Measurements from ENCODE around the gene ZNF543.
"Not testable (repeated sequence)": the region's sequence is repeated elsewhere in the genome, so short reads cannot be mapped to it uniquely, and the experiment has no call there.

ZNF543 gene

DNA sequence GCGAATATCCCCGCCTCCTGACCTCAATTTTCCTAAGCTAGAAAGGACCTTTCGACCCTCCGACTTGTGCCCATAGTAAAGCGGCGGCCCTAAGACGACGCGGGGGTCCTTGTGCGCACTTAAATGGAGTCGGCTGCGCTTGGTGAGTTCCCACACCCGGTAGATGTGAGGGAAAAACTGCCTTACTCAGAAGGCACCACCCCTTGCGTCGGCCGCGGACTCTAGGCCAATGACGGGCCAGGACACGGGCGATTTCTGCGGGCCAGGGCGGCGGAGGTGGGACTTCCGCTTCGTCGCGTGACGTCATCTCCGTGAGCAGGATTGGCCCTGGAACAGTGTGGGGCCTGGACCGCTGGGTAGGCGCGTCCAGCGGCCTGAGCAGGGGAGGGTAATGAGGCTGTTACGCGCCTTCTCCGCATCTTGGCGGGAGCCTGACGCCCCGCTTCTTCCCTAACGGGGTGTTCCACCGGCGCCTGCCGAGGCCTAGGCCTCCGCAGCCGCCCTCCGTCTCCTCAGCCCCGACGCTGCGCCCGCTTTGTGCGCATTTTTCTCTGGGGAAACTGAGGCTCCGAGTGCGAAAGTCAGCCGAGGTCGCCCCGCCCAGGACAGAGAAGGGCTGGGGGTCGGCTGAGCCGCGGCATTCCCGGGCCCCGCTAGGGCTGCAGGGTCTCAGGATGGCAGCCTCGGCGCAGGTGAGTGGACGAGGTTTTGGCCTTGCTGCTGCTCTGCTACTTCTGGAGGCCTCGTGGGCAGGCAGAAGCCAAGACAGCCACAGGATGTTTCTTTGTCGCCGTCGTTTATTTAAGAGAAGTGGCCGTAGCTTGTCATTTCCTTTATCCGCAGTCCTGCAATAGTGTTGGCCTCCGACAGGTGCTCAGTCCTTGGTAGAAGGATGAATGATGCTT is at the start of gene ZNF543:
ZNF543 (plus strand) TSS at position 293 of the 905 bp plus-strand sequence; CDS start at position 675, 382 bp downstream.
- peak; percentile 91 for DNase-seq

GRCh38 chr19:57271280-57271679 is 49.0 kb upstream of the ZNF543 start:
- no peak for DNase-seq

GRCh38 chr19:57273014-57273413 is 47.3 kb upstream of the ZNF543 start:
- no peak for DNase-seq

DNA sequence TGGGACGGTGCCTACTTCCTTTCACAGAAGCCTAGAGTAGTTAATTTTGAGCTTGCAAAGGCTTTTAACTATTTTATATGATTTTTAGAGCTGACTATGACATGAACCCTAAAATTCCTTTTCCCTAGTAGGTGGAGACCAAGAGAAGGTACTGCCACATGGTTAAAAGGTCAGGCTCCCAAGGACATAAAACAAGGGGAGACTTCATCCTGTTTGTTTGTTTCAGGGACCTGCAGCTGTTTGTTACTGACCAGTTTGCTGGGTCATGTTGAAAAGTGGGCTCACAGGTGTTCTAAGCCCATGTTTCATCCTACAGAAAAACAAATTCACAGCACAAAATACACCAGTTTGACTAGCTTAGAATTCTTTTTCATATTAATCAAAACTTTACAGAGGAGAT is 43.8 kb upstream of the ZNF543 start:
- DNase-seq, result no peak

DNA sequence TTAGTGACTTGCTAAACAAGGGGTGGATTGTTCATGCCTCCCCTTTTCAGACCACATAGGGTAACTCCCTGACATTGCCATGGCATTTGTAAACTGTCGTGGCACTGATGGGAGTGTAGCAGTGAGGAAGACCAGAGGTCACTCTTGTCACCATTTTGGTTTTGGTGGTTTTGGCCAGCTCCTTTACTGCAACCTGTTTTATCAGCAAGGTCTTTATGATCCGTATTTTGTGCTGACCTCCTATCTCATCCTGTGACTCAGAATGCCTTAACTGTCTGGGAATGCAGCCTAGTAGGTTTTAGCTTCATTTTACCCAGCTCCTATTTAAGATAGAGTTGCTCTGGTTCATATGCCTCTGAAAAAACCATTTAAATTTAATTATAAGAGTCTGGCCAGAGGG is 41.8 kb upstream of the ZNF543 start:
- not testable (repeated sequence) for DNase-seq

GRCh38 chr19:57279418-57280164 is 40.7 kb upstream of the ZNF543 start:
- peak; percentile 71 for DNase-seq

DNA sequence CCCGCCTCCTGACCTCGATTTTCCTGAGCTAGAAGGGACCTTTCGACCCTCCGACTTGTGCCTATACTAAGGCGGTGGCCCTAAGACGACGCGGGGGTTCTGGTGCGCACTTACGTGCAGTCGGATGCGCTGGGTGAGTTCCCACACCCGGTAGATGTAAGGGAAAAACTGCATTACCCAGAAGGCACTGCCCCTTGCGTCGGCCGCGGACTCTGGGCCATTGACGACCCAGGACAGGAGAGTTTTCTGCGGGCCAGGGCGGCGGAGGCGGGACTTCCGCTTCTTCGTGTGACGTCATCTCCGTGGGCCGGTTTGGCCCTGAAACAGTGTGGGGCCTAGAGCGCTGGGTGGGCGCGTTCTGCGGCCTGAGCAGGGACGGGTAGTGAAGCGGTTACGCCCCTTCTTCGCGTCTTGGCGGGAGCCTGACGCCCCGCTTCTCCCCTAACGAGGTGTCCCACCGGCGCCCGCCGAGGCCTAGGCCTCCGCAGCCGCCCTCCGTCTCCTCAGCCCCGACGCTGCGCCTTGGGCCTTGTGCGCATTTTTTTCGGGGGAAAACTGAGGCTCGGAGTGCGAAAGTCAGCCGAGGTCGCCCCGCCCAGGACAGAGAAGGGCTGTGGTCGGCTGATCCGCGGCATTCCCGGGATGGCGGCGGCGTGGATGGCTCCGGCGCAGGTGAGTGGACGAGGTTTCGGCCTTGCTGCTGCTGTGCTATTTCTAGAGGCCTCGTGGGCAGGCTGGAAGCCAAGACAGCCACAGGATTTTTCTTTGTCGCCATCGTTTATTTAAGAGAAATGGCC is 39.9 kb upstream of the ZNF543 start, which contains the start of gene ZNF460:
ZNF460 (plus strand) TSS at position 321 of the 797 bp plus-strand sequence; CDS start at position 643, 322 bp downstream.
- DNase-seq, result peak; percentile 94

DNA sequence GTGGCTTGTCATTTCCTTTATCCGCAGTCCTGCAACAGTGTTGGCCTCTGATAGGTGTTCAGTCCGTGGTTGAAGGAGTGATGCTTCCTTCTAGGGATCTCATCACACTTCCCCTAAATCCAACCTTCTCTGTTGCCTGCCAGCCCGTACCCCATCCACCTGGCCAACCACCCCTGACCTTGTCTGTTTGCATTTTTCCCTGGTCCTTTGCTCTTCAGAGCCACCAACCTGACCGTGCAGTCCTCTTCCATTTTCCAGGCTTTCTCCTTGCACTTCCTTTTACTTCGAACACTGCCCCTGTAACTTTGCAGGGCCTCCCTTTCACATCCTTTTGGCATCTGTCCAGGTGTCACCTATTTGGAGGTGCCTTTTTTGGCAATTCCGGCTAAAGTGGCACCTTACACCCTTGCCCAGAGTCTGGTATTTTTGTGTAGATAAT is 39.3 kb upstream of the ZNF543 start:
- no peak for DNase-seq

- DNase-seq, result no peak
Measured at GRCh38 chr19:57282011-57282643, 38.1 kb upstream of the ZNF543 start.

DNA sequence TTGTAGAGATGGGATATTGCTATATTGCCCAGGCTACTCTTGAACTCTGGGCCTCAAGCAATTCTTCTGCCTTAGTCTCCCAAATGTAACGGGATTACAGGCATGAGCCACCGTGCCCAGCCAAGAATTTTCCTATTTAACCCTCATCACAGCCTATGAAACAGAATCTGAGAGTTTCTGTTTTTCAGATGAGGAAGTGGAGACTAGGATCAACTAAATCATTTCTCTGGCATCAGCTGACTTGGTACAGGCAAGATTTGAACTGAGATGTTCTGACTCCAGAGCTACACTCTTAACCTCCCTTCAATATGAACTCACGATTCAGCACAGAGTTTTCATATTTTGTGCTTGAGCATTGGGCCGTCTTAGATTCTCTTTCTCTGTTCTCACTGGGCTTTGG is 31.9 kb upstream of the ZNF543 start:
- DNase-seq, result no peak

GRCh38 chr19:57290970-57291369 is 29.3 kb upstream of the ZNF543 start:
- no peak for DNase-seq

- DNase-seq, result no peak
Measured at GRCh38 chr19:57292547-57292946, 27.7 kb upstream of the ZNF543 start.

DNA sequence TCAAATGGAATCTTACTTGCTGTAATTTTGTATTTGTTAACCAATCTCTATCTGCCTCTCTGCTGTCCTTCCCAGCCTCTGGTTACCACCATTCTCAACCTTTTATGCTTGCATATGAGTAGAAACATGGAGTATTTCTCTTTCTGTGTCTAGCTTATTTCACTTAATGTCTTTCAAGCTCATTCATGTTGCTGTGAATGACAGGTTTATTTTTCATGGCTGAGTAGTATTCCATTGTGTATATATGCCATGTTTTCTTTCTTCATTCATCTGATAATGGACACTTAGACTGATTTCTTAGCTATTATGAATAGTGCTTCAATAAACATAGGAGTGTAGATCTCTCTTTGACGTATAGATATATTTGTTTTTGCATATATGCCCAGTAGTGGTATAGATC is 26.6 kb upstream of the ZNF543 start:
- DNase-seq, result no peak

DNA sequence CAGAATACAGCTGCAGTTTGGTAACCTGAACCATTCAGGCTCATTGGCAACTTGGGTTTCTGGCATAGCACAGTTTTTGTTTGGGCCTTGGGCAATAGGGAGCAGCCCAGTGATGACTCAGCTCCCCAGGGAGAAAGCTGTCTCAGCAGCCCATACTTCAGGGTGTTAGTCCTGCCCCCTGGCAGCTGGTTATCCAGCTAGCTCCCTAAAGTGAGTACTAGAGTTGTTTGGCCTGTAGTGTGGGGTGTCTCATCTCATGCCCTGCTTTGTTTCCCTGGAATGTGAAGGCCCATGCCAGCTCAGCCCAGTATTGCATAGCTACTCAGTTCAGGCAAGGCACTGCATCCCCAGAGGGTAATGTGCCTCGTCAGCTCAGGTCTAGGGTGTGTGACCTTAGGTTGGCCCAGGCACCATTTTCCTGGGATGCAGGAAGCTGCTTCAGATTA is 18.2 kb upstream of the ZNF543 start:
- no peak for DNase-seq

DNA sequence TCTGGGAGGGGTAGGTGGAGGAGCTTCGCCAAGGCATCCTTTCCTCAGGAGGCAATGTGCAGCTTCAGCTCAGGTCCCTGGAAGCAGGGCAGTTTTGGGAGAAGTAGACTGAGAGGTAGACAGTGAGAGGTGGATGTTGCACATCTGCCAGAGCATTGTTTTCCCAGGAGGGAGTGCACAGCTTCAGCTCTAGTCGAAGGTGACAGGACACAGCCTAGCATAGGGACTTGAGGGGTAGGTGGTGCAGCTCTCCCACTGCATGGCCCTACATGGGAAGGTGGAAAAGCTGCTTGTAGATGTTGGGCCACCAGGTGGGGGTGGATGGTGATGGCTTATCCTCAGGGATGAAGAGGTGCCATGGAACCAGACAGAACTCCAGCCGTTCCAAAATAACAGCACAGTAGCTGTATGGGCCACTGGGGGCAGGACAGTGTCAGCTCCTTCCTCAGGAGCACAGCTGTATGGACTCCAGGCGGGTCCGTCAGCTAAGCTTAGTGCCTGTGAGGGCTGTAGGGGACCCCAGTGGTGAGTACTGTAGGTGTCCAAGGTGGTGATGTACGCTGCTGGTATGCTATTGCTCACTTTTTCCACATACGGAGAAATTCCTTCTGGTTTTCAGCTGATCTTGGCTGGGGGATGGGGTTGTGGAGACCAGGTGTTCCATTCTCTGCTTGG is 17.4 kb upstream of the ZNF543 start:
- DNase-seq, result no peak

GRCh38 chr19:57305056-57305455 is 15.2 kb upstream of the ZNF543 start:
- no peak for DNase-seq

- no peak for DNase-seq
Measured at GRCh38 chr19:57308514-57308913, 11.8 kb upstream of the ZNF543 start.

- no peak for DNase-seq
Measured at GRCh38 chr19:57310792-57311191, 9.5 kb upstream of the ZNF543 start.

GRCh38 chr19:57314146-57314545 is 6.1 kb upstream of the ZNF543 start:
- DNase-seq, result no peak

- DNase-seq, result no peak
Measured at GRCh38 chr19:57317503-57317902, 2.8 kb upstream of the ZNF543 start.

DNA sequence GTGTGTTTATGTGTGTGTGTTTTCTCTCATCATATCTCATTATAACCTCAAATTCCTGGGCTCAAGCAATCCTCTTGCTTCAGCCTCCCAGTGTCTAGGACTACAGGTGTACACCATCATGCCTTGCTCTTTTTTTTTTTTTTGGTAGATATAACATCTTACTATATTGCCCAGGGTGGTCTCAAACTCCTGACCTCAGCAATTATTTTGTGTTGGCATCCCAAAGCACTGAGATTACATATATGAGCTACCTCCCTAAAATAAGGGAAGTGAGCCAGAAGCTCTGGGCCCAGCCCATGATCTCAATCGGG is 448 bp upstream of the ZNF543 start:
- DNase-seq, result no peak

DNA sequence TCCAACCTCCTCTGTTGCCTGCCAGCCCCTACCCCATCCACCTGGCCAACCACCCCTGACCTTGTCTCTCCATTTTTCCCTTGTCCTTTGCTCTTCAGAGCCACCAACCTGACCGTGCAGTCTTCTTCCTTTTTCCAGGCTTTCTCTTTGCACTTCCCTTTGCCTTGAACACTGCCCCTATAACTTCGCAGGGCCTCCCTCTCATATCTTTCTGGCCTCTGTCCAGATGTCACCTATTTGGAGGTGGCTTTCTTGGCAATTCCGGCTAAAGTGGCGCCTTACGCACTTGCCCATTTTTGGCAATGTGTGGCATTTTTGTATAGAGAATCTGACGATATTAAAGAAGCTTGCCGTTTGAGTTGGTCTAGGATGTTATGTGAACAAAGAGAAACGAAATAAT is 844 bp downstream of the ZNF543 start:
- no peak for DNase-seq

Measured in activated CD4-positive, CD25-positive, alpha-beta regulatory T cell treated with anti-CD3 and anti-CD28 coated beads, Interleukin-2, amount 50 U/mL, for 72 hours (primary cell).